Parathyroid adenoma (tissue), 2 donors: ENCODE data around the gene RAB3B.
"Not testable (repeated sequence)": the region's sequence is repeated elsewhere in the genome, so short reads cannot be mapped to it uniquely, and the experiment has no call there.

Experiments used
- H2AFZ ChIP-seq: fragments of 300-600 bp; sonication (generic); one replicate; pipeline ENCODE4 v1.7.0; 2017; ENCODE audit warnings: antibody characterized with exemption, mild to moderate bottlenecking
- H3K27ac ChIP-seq: fragments of 300-600 bp; sonication (generic); one replicate; pipeline ENCODE4 v1.7.0; 2017
- H3K27me3 ChIP-seq: fragments of 300-600 bp; sonication (generic); one replicate; pipeline ENCODE4 v1.7.0; 2017; ENCODE audit warnings: low read length; ENCODE audit not compliant: control insufficient read depth, insufficient read depth
- H3K36me3 ChIP-seq: fragments of 300-600 bp; sonication (generic); one replicate; pipeline ENCODE4 v1.7.0; 2017; ENCODE audit warnings: low read length; ENCODE audit not compliant: control insufficient read depth, insufficient read depth
- H3K4me1 ChIP-seq: fragments of 300-600 bp; sonication (generic); one replicate; pipeline ENCODE4 v1.7.0; 2017; ENCODE audit warnings: control low read depth
- H3K4me2 ChIP-seq: fragments of 300-600 bp; sonication (generic); one replicate; pipeline ENCODE4 v1.7.0; 2017; ENCODE audit warnings: low read length
- H3K4me3 ChIP-seq: fragments of 300-600 bp; sonication (generic); one replicate; pipeline ENCODE4 v1.7.0; 2017; ENCODE audit warnings: low read depth, low read length
- H3K79me2 ChIP-seq: fragments of 300-600 bp; sonication (generic); one replicate; pipeline ENCODE4 v1.7.0; 2017; ENCODE audit warnings: control low read depth
- H3K9ac ChIP-seq: fragments of 300-600 bp; sonication (generic); one replicate; pipeline ENCODE4 v1.7.0; 2017; ENCODE audit warnings: mild to moderate bottlenecking
- H3K9me3 ChIP-seq: fragments of 300-600 bp; sonication (generic); one replicate; pipeline ENCODE4 v1.7.0; 2017; ENCODE audit warnings: low read length; ENCODE audit not compliant: control insufficient read depth
- CTCF ChIP-seq: fragments of 300-600 bp; sonication (generic); IDR thresholded peaks from one replicate; pipeline ENCODE4 v1.7.0; 2017; ENCODE audit warnings: antibody characterized with exemption, mild to moderate bottlenecking
- donor health status: primary hyperparathyroidism.

The RAB3B gene

GRCh38 chr1:52033190-52034049 lies 42.9 kb upstream of the RAB3B start, which contains the start of gene KTI12:
Gene KTI12, minus strand, starts transcription at chr1:52033810. Its CDS starts 49 bp downstream, at chr1:52033761.
- Histone ChIP-seq H3K27me3 (no peaks in the 10 kb centered on the region), H3K4me2 (peak within 1 kb of the TSS; percentile 77), H3K79me2 (no peaks in the 10 kb centered on the region), H3K9me3 (no peaks in the 10 kb centered on the region), H3K36me3 (no peaks in the 10 kb centered on the region), H3K4me3 (peak within 1 kb of the TSS; percentile 71), H3K4me1 (peaks cover 5% of the 10 kb centered on the region), H3K9ac (no peak within 1 kb of the TSS), H2AFZ (peak within 1 kb of the TSS; percentile 73), H3K27ac (peak within 1 kb of the TSS; percentile 83)
- no peak for TF ChIP-seq CTCF

GRCh38 chr1:52032785-52033131 lies 42.3 kb upstream of the RAB3B start:
- H3K79me2 ChIP-seq = no peaks in the 10 kb centered on the region
- peak overlapping the region; percentile 73 for H2AFZ ChIP-seq
- H3K4me3 ChIP-seq = peak overlapping the region; percentile 71
- no peaks in the 10 kb centered on the region for H3K9me3 ChIP-seq
- peak overlapping the region; percentile 83 for H3K27ac ChIP-seq
- H3K4me1 ChIP-seq = peaks cover 5% of the 10 kb centered on the region
- peak overlapping the region; percentile 77 for H3K4me2 ChIP-seq
- TF ChIP-seq CTCF = no peak
- H3K27me3 ChIP-seq = no peaks in the 10 kb centered on the region
- H3K9ac ChIP-seq = no peak overlapping the region
- H3K36me3 ChIP-seq = no peaks in the 10 kb centered on the region

DNA sequence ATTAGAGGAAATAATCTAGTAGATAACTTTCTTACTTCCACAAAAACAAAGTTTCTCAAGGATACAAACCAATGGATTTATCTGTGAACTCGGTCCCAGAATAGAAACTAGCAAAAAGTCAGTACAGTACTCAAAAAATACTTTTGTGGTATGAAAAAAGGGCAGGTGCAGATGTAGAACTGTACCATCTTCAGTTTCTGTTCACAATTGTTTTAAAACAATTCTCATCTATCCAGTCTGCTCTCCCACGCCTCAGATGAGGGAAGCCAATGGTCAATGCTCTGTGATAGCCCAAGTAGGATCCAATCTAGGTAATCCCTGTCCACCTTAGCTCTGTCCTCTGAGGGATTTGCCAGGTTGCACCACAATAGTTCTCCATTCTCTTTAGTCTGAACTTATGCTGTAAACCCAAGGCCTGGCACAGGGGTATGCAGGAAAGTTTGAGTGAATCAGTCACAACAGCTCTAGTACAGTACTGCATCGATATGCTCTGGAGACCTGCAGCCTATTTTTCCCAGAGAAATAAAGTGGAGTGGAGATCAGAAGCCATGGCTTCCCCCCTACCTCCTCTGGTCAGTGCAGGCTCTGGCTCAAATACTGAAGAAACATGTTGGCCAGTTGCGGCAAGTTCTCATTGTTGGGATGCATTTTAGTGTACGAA lies 41.8 kb upstream of the RAB3B start:
- Histone ChIP-seq H3K36me3 (no peaks in the 10 kb centered on the region), H2AFZ (no peak overlapping the region), H3K27ac (no peak overlapping the region), H3K9me3 (no peaks in the 10 kb centered on the region), H3K79me2 (no peaks in the 10 kb centered on the region), H3K9ac (no peak overlapping the region), H3K4me3 (peak overlapping the region; percentile 71), H3K27me3 (no peaks in the 10 kb centered on the region), H3K4me2 (peak overlapping the region; percentile 77), H3K4me1 (peaks cover 5% of the 10 kb centered on the region)
- TF ChIP-seq CTCF = no peak

GRCh38 chr1:52028839-52029238 lies 38.3 kb upstream of the RAB3B start:
- not testable (repeated sequence) for H3K27ac ChIP-seq, H3K4me2 ChIP-seq, H3K4me1 ChIP-seq, H3K79me2 ChIP-seq, H3K9ac ChIP-seq, H3K27me3 ChIP-seq, H3K9me3 ChIP-seq, H3K4me3 ChIP-seq, H3K36me3 ChIP-seq, H2AFZ ChIP-seq

GRCh38 chr1:52028328-52028727 lies 37.8 kb upstream of the RAB3B start:
- no peak overlapping the region for H3K9ac ChIP-seq
- H3K4me1 ChIP-seq = peaks cover 5% of the 10 kb centered on the region
- TF ChIP-seq CTCF = no peak
- no peaks in the 10 kb centered on the region for H3K36me3 ChIP-seq
- H2AFZ ChIP-seq = no peak overlapping the region
- no peaks in the 10 kb centered on the region for H3K9me3 ChIP-seq
- H3K4me2 ChIP-seq = no peak overlapping the region
- H3K27me3 ChIP-seq = no peaks in the 10 kb centered on the region
- no peak overlapping the region for H3K4me3 ChIP-seq
- H3K27ac ChIP-seq = no peak overlapping the region
- H3K79me2 ChIP-seq = no peaks in the 10 kb centered on the region
